Activated B cell treated with CpG ODN at 0.5 μM for 24 hours (primary cell): Measurements from ENCODE around the gene SCP2. TPM values are rescaled to one million over a fixed set of nuclear protein-coding genes. Genes with fewer than 3 reads are reported as not detected.
"Not testable (repeated sequence)": the region's sequence is repeated elsewhere in the genome, so short reads cannot be mapped to it uniquely, and the experiment has no call there.

Experiments used
- ATAC-seq: fragments of 200-7000 bp; cut with Tn5 transposase; one replicate; pipeline ENCODE4 v1.10.0; 2021; ENCODE audit warnings: low read depth, mild to moderate bottlenecking, moderate library complexity
- CTCF ChIA-PET: fragments of 350-600 bp; sonication (Branson Sonifier 250); formaldehyde crosslinking; loops from one replicate; lab custom pipeline; 2021; ENCODE audit warnings: antibody characterized with exemption; lab: Charles Lee
- POLR2A ChIA-PET: fragments of 350-600 bp; sonication (Branson Sonifier 250); formaldehyde crosslinking; loops from one replicate; lab custom pipeline; 2021; ENCODE audit warnings: antibody characterized with exemption; lab: Charles Lee
- DNase-seq: peaks from one replicate; pipeline ENCODE4 v3.0.0; 2022
- H3K27ac Mint-ChIP-seq: one replicate; pipeline ENCODE4 v1.8.0; 2020; ENCODE audit warnings: mixed read lengths
- H3K27me3 Mint-ChIP-seq: one replicate; pipeline ENCODE4 v1.8.0; 2021; ENCODE audit warnings: mixed read lengths
- H3K36me3 Mint-ChIP-seq: one replicate; pipeline ENCODE4 v1.8.0; 2021; ENCODE audit warnings: low read depth, mixed read lengths
- H3K4me1 Mint-ChIP-seq: one replicate; pipeline ENCODE4 v1.8.0; 2021; ENCODE audit warnings: mixed read lengths
- H3K4me3 Mint-ChIP-seq: one replicate; pipeline ENCODE4 v1.8.0; 2020; ENCODE audit warnings: mild to moderate bottlenecking, mixed read lengths
- H3K9me3 Mint-ChIP-seq: one replicate; pipeline ENCODE4 v1.8.0; 2020; ENCODE audit warnings: mixed read lengths
- intact Hi-C: fragments of 100-400 bp; cut with micrococcal nuclease; formaldehyde crosslinking; loops from one replicate; pipeline ENCODE4 v1.15.1; 2024
- total RNA-seq: library from RNA; stranded (reverse); gene quantifications from 2 replicates; pipeline ENCODE4 v1.2.3, GENCODE V29; 2022
- TF ChIP-seq, protein P1 (sequence below): fragments of 200-600 bp; IDR thresholded peaks from one replicate; pipeline ENCODE4 v1.8.0; 2022; ENCODE audit warnings: antibody characterized with exemption, mild to moderate bottlenecking

SCP2 gene
- total RNA-seq, 1 donor from 2014 or later: 72.2 TPM

DNA sequence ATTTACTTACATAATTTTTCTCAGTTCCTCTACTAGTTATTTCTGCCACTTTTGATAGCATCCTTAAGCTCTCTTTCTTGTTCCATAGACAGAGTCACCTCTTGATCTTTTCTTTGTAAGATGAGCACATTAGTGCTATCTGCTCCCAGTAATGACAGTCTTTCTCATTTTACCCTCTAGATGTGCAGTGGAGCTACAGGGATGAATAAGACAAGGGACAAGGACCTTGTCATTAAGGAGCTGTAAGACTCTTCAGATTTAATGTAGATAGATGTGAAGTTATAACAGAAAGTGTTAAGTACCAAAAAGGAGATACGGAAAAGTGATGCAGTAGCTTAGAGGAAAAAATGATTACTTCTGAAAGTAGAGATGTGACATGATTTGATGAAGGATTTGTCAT, 20.4 kb downstream of the SCP2 start:
- TF ChIP-seq, protein P1, sequence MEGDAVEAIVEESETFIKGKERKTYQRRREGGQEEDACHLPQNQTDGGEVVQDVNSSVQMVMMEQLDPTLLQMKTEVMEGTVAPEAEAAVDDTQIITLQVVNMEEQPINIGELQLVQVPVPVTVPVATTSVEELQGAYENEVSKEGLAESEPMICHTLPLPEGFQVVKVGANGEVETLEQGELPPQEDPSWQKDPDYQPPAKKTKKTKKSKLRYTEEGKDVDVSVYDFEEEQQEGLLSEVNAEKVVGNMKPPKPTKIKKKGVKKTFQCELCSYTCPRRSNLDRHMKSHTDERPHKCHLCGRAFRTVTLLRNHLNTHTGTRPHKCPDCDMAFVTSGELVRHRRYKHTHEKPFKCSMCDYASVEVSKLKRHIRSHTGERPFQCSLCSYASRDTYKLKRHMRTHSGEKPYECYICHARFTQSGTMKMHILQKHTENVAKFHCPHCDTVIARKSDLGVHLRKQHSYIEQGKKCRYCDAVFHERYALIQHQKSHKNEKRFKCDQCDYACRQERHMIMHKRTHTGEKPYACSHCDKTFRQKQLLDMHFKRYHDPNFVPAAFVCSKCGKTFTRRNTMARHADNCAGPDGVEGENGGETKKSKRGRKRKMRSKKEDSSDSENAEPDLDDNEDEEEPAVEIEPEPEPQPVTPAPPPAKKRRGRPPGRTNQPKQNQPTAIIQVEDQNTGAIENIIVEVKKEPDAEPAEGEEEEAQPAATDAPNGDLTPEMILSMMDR: no peak
- Mint-ChIP-seq H3K27me3 (peaks cover 3% of the 10 kb centered on the region), H3K4me3 (no peak overlapping the region), H3K36me3 (peaks cover 4% of the 10 kb centered on the region), H3K27ac (no peak overlapping the region), H3K9me3 (peaks cover 4% of the 10 kb centered on the region), H3K4me1 (no peaks in the 10 kb centered on the region)
- DNase-seq (no peak), ATAC-seq (no peak)
- ChIA-PET POLR2A (no interaction called here), CTCF (no interaction called here)
- intact Hi-C loops: no loop called here

DNA sequence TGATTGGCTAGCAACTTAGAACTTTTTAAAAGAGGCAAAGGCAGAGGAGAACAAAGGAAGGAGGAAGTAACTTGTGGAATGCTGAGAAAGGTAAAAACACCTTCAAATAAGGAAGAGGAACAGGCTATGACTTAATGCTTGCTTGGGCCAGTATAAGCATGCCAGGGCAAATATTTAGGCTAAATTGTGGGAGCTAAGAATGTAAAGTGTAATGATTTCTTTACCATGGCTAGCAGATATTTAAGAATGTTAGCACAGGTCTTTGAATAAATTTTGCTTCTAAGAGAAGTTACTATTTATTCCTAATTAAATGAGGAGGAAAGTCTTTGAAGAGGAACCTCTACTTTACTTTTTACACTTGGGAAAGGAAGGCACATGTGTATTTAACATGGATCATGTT, 22.5 kb downstream of the SCP2 start:
- POLR2A ChIA-PET, H3K9me3 Mint-ChIP-seq, H3K4me1 Mint-ChIP-seq, DNase-seq, H3K27me3 Mint-ChIP-seq, H3K4me3 Mint-ChIP-seq, H3K36me3 Mint-ChIP-seq, CTCF ChIA-PET, H3K27ac Mint-ChIP-seq, intact Hi-C loops, ATAC-seq: not testable (repeated sequence)

DNA sequence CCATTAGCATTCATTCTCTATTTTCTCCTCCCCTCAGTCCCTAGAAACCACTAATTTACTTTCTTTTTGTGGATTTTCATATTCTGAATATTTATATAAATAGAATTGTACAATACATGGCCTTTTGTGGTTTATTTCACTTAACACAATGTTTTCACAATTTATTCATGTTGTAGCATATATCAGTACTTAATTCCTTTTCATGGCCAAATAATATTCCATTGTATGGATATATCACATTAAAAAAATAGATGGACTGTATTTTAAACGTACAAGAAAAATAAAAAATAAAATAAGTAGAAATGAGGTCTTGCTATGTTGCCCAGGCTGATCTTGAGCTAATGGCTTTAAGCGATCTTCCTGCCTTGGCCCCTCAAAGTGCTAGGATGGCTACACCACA, 25.0 kb downstream of the SCP2 start:
- no peaks in the 10 kb centered on the region for H3K4me1 Mint-ChIP-seq
- POLR2A ChIA-PET: no interaction called here
- H3K36me3 Mint-ChIP-seq: peaks cover 4% of the 10 kb centered on the region
- DNase-seq (no peak), ATAC-seq (no peak)
- H3K4me3 Mint-ChIP-seq: no peak overlapping the region
- TF ChIP-seq, protein P1: no peak
- intact Hi-C loops: no loop called here
- CTCF ChIA-PET: no interaction called here
- H3K27ac Mint-ChIP-seq: no peak overlapping the region
- H3K9me3 Mint-ChIP-seq: peaks cover 4% of the 10 kb centered on the region
- H3K27me3 Mint-ChIP-seq: peaks cover 3% of the 10 kb centered on the region

DNA sequence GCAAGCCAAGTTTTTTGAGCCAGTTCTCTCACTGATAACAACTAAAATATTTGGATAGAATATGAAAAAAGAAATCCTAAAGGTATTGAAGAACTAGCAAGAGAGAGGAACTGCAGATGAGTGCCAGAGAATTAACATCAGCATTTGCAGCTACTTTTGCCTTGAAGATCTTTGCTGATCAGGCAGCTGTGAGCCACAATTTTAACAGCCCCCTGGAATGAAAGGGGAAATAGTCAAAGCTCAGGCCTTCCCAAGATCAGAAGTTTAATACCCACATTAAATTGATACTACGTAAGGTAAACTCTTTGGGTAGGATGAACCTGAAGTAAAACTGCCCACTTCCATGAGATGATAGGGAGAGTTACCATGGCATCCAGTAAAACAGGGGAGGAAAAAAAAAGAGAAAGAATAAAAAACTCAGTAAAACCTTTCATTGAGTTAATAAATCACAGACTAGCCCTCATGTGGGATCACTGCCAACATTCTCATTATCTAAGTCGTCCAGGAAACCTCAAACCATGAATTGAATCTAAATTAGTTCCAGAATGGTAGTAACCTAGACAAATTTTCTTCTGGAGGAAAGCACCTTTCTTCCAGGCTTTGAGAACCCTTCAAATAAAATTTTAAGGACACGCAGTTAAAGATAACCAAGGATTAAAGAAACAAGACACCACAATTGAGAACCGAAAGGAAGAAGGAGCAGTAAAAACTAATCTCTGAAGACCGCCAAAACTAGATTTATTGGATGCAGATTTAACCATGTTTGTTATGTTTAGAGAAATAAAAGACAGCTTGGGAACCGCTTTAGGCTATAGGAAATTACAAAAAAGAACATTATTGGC, 28.3 kb downstream of the SCP2 start:
- no peaks in the 10 kb centered on the region for H3K9me3 Mint-ChIP-seq
- ChIA-PET POLR2A (interaction anchor here (1.2 kb wide), 1 partner anchor 28 kb away, joined by 4 read pairs; the partner anchor contains the start of gene SCP2), CTCF (no interaction called here)
- intact Hi-C loops: no loop called here
- TF ChIP-seq, protein P1: no peak
- no peak overlapping the region for H3K27ac Mint-ChIP-seq
- peaks cover 4% of the 10 kb centered on the region for H3K36me3 Mint-ChIP-seq
- no peaks in the 10 kb centered on the region for H3K27me3 Mint-ChIP-seq
- DNase-seq (no peak), ATAC-seq (no peak)
- H3K4me1 Mint-ChIP-seq: no peaks in the 10 kb centered on the region
- no peak overlapping the region for H3K4me3 Mint-ChIP-seq

DNA sequence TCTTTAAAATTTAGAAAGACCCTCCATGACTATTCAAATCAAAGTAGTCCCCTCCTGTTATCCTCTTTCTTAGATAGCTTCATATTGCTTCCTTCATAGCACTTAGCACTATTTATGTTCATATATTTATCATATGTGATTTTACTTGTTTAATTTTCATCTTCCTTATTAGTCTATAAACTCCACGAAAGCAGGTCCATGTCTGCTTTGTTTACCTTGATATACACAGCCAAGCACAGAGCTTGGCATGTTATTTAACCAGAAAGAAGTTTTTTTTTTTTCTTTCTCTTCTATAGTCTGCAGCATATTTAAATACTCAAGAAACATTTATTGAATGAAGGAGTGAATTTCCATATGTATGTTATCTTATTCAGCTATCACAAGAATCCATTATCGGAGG, 36.0 kb downstream of the SCP2 start:
- ATAC-seq (no peak), DNase-seq (no peak)
- Mint-ChIP-seq H3K27me3 (no peaks in the 10 kb centered on the region), H3K36me3 (peaks cover 8% of the 10 kb centered on the region), H3K4me1 (no peaks in the 10 kb centered on the region), H3K9me3 (no peaks in the 10 kb centered on the region), H3K4me3 (no peak overlapping the region), H3K27ac (no peak overlapping the region)
- TF ChIP-seq, protein P1: no peak
- intact Hi-C loops: no loop called here
- ChIA-PET CTCF (no interaction called here), POLR2A (interaction anchor here (0.5 kb wide), 1 partner anchor 36 kb away, joined by 3 read pairs; the partner anchor contains the start of gene SCP2)
